SK-N-SH (cell line): ENCODE data around the gene DGKI. TPM values are rescaled to one million over a fixed set of nuclear protein-coding genes. Genes with fewer than 3 reads are reported as not detected.

Experiments
- CTCF ChIA-PET: fragments of 300-600, 350-600 bp; formaldehyde crosslinking; extraction: SDS; loops from one replicate; lab custom pipeline; 2021; lab: Yijun Ruan, JAX
- POLR2A ChIA-PET: fragments of 350-600 bp; sonication (Branson Sonifier 250); formaldehyde crosslinking; extraction: SDS; loops from one replicate; lab custom pipeline; 2020; ENCODE audit warnings: antibody characterized with exemption, inconsistent platforms; lab: Yijun Ruan, JAX
- DNase-seq: peaks from one replicate; pipeline ENCODE4 v3.0.0; 2012
- H2AFZ ChIP-seq: fragments of 200-600 bp; sonication (generic); 2 replicates; pipeline ENCODE4 v1.8.1; 2016; ENCODE audit warnings: antibody characterized with exemption, mild to moderate bottlenecking, low read depth
- H3F3A ChIP-seq: fragments of 200-600 bp; sonication (generic); replicated peaks from 2 replicates; pipeline ENCODE3; 2016; ENCODE audit warnings: antibody characterized with exemption, mild to moderate bottlenecking; ENCODE audit not compliant: insufficient read depth
- H3K27ac ChIP-seq, 2 experiments: fragments of 200-500 bp in 1 of 2; fragments of 200-600 bp in 1 of 2; sonication (Bioruptor generic) in 1 of 2; sonication (generic), shearing (Covaris generic) in 1 of 2; 2 replicates each; pipeline versions ENCODE4 v1.5.1 to v1.6.1; 2014 to 2016; ENCODE audit warnings: low read depth in 2 of 2, inconsistent platforms in 1 of 2, low read length in 1 of 2, mild to moderate bottlenecking in 1 of 2, mixed read lengths in 1 of 2
- H3K27me3 ChIP-seq: fragments of 200-600 bp; sonication (generic), shearing (Covaris generic); 2 replicates; pipeline ENCODE4 v1.6.1; 2016; ENCODE audit warnings: mixed run types; ENCODE audit not compliant: insufficient read depth
- H3K36me3 ChIP-seq, 2 experiments: fragments of 200-500 bp in 1 of 2; fragments of 200-600 bp in 1 of 2; sonication (Bioruptor generic) in 1 of 2; sonication (generic) in 1 of 2; replicated peaks in 1 of 2; 2 replicates each; pipeline versions ENCODE3 to v1.5.1; 2014 to 2016; ENCODE audit warnings: low read length in 1 of 2, mild to moderate bottlenecking in 1 of 2; ENCODE audit not compliant: insufficient read depth in 2 of 2, control insufficient read depth in 1 of 2
- H3K4me1 ChIP-seq, 2 experiments: fragments of 200-500 bp in 1 of 2; fragments of 200-600 bp in 1 of 2; sonication (Bioruptor generic) in 1 of 2; sonication (generic), shearing (Covaris generic) in 1 of 2; 2 replicates each; pipeline versions ENCODE4 v1.5.1 to v1.6.1; 2014 to 2016; ENCODE audit warnings: low read depth in 1 of 2, low read length in 1 of 2, mixed run types in 1 of 2; ENCODE audit not compliant: insufficient read depth in 2 of 2, control insufficient read depth in 1 of 2
- H3K4me2 ChIP-seq: fragments of 200-600 bp; sonication (generic), shearing (Covaris generic); 2 replicates; pipeline ENCODE4 v1.6.1; 2017; ENCODE audit warnings: mixed run types
- H3K4me3 ChIP-seq, 2 experiments: fragments of 200-500 bp in 1 of 2; fragments of 200-600 bp in 1 of 2; sonication (Bioruptor generic) in 1 of 2; sonication (generic), shearing (Covaris generic) in 1 of 2; 2 replicates each; pipeline versions ENCODE4 v1.5.1 to v1.8.1; 2014 to 2016; ENCODE audit warnings: low read depth in 2 of 2, inconsistent platforms in 1 of 2, low read length in 1 of 2, mild to moderate bottlenecking in 1 of 2, mixed read lengths in 1 of 2, moderate library complexity in 1 of 2
- H3K79me2 ChIP-seq: fragments of 200-600 bp; sonication (generic); 2 replicates; pipeline ENCODE4 v1.8.1; 2017; ENCODE audit warnings: mild to moderate bottlenecking; ENCODE audit not compliant: insufficient read depth
- H3K9ac ChIP-seq: fragments of 200-600 bp; sonication (generic); 2 replicates; pipeline ENCODE4 v1.6.1; 2017; ENCODE audit warnings: mixed run types
- H3K9me2 ChIP-seq: fragments of 200-600 bp; sonication (generic); 2 replicates; pipeline ENCODE4 v1.6.1; 2017; ENCODE audit warnings: mixed run types
- H3K9me3 ChIP-seq: fragments of 200-600 bp; sonication (generic); 2 replicates; pipeline ENCODE4 v1.6.1; 2017; ENCODE audit warnings: mixed run types, mild to moderate bottlenecking, moderate library complexity
- H4K20me1 ChIP-seq: fragments of 200-600 bp; sonication (generic); 2 replicates; pipeline ENCODE4 v1.6.1; 2017; ENCODE audit warnings: mild to moderate bottlenecking, mixed run types; ENCODE audit not compliant: insufficient read depth
- CHD2 ChIP-seq: fragments of 150-350 bp; IDR thresholded peaks from 2 replicates; pipeline ENCODE4 v1.6.1; 2018; ENCODE audit warnings: low read length; ENCODE audit not compliant: partially characterized antibody
- ELF1 ChIP-seq: IDR thresholded peaks from 2 replicates; pipeline ENCODE4 v1.4.0; 2012
- FOSL2 ChIP-seq: IDR thresholded peaks from 2 replicates; pipeline ENCODE4 v1.4.0; 2012; ENCODE audit warnings: low read depth, mild to moderate bottlenecking, moderate library complexity, borderline replicate concordance
- FOXJ3 ChIP-seq: sonication (generic); formaldehyde crosslinking; IDR thresholded peaks from 2 replicates; pipeline ENCODE4 v1.5.1; 2020; ENCODE audit warnings: mild to moderate bottlenecking, missing genetic modification reagents
- FOXM1 ChIP-seq: IDR thresholded peaks from 2 replicates; pipeline ENCODE4 v1.4.0; 2012; ENCODE audit warnings: low read depth, mild to moderate bottlenecking
- JUND ChIP-seq: IDR thresholded peaks from 2 replicates; pipeline ENCODE4 v1.4.0; 2012
- MAX ChIP-seq: IDR thresholded peaks from 2 replicates; pipeline ENCODE4 v1.4.0; 2012; ENCODE audit warnings: low read depth
- NFIC ChIP-seq: IDR thresholded peaks from 2 replicates; pipeline ENCODE4 v1.4.0; 2012; ENCODE audit warnings: borderline replicate concordance
- POLR2AphosphoS5 ChIP-seq: IDR thresholded peaks from 2 replicates; pipeline ENCODE4 v1.6.1; 2012; ENCODE audit warnings: low read depth, low read length
- RXRA ChIP-seq: IDR thresholded peaks from 2 replicates; pipeline ENCODE4 v1.4.0; 2012; ENCODE audit warnings: low read depth, mild to moderate bottlenecking, borderline replicate concordance
- SIN3A ChIP-seq: IDR thresholded peaks from 2 replicates; pipeline ENCODE4 v1.6.1; 2012; ENCODE audit warnings: low read depth, mild to moderate bottlenecking, low read length, moderate library complexity, borderline replicate concordance
- TCF12 ChIP-seq: IDR thresholded peaks from 2 replicates; pipeline ENCODE4 v1.4.0; 2012
- YY1 ChIP-seq: IDR thresholded peaks from 2 replicates; pipeline ENCODE4 v1.4.0; 2012; ENCODE audit warnings: low read depth, mild to moderate bottlenecking
- WGBS: methylation state at CpG from one replicate; pipeline ENCODE4 v1.1.6; 2017; ENCODE audit warnings: low lambda C conversion rate; 5-methylcytosine and 5-hydroxymethylcytosine counted together
- polyA plus RNA-seq, 3 experiments: library from polyadenylated mRNA; depleted of rRNA; stranded (reverse); fragments of >200 nt; gene quantifications; 2 replicates each; pipeline ENCODE4 v1.2.3, GENCODE V29; 2012
- TF ChIP-seq, protein P1 (sequence below): IDR thresholded peaks from 2 replicates; pipeline ENCODE4 v1.4.0; 2012; ENCODE audit warnings: low read depth, borderline replicate concordance

DGKI gene
- polyA plus RNA-seq, 1 of the 3 experiments (the other 2 are of a cell fraction), result 1.3 TPM

DNA sequence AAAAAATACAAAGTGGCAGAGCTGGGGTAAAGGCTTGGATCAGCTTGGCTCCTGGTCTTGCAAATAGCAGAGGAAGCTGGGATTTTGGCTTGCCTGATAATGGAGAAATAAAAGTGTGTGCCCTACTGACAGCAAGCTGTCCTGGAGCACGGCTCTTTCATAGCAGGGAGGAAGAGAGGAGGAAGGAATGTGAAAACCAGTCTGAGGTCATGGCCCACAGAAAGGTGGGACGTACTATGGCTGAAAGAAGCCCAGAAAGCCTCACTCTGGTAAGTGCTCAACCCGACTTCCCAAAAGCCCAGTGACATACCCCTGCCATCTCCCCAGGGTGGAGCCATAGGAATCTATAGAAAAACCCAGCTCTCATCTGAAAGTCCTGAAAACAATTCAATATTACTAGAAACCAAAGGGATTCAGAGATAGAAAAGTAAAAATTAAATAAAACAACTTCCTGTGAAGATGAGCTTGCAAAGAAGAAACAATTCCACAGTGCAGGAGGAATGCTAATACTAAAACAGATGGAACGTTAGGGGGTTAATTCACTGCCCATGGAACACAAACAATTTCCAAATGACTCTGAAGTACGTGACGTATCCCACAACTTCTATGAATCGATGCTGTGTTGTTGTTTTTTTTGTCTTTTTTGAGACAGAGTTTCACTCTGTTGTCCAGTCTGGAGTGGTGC, 256.6 kb downstream of the DGKI start:
- peaks cover 4% of the 10 kb centered on the region for H3F3A ChIP-seq
- H3K36me3 ChIP-seq, result no peaks in the 10 kb centered on the region
- peaks cover 0 to 13% of the 10 kb centered on the region in 2 experiments; a peak in 3 of 4 replicates for H3K4me1 ChIP-seq
- no peak for DNase-seq
- H2AFZ ChIP-seq, result no peak overlapping the region
- no peaks in the 10 kb centered on the region for H3K79me2 ChIP-seq
- no peak overlapping the region for H3K4me2 ChIP-seq
- no peak for TF ChIP-seq FOXJ3 (CRISPR knock-in tag)
- no peak for TF ChIP-seq FOXM1
- no peak for TF ChIP-seq SIN3A
- no peak for TF ChIP-seq POLR2AphosphoS5
- no peak for TF ChIP-seq ELF1
- no peak for TF ChIP-seq JUND
- no peak for TF ChIP-seq NFIC
- no peak for TF ChIP-seq YY1
- TF ChIP-seq FOSL2, result no peak
- ChIA-PET POLR2A (interaction anchor here (0.7 to 0.9 kb wide), 2 partner anchors 11 to 202 kb away, joined by 4 to 6 read pairs; no protein-coding TSS in a partner anchor), CTCF (interaction anchor here (0.8 to 7.0 kb wide), 9 partner anchors 10 to 712 kb away, joined by 3 to 117 read pairs (median 17); no protein-coding TSS in a partner anchor)
- H3K9me2 ChIP-seq, result no peaks in the 10 kb centered on the region
- H3K4me3 ChIP-seq, result no peak overlapping the region
- H3K27ac ChIP-seq, result no peak overlapping the region
- no peaks in the 10 kb centered on the region for H4K20me1 ChIP-seq
- WGBS, result 92% methylated on average over 7 of the region's 7 CpGs
- H3K9ac ChIP-seq, result no peak overlapping the region
- no peaks in the 10 kb centered on the region for H3K27me3 ChIP-seq
- no peaks in the 10 kb centered on the region for H3K9me3 ChIP-seq

- peaks cover 0 to 13% of the 10 kb centered on the region in 2 experiments; a peak in 3 of 4 replicates for H3K4me1 ChIP-seq
- H2AFZ ChIP-seq, result no peak overlapping the region
- peaks cover 8 to 21% of the 10 kb centered on the region in 2 experiments for H3K36me3 ChIP-seq
- no peak overlapping the region for H3K9ac ChIP-seq
- POLR2A ChIA-PET, result no interaction called here
- no peak for DNase-seq
- no peak overlapping the region for H3K4me2 ChIP-seq
- 93% methylated on average over 5 of the region's 5 CpGs for WGBS
- no peaks in the 10 kb centered on the region for H3K27me3 ChIP-seq
- H3K9me3 ChIP-seq, result no peaks in the 10 kb centered on the region
- TF ChIP-seq MAX (no peak), SIN3A (no peak), TCF12 (no peak), NFIC (no peak), FOXJ3 (CRISPR knock-in tag) (no peak), CHD2 (no peak), RXRA (no peak), FOSL2 (no peak)
- TF ChIP-seq, protein P1, sequence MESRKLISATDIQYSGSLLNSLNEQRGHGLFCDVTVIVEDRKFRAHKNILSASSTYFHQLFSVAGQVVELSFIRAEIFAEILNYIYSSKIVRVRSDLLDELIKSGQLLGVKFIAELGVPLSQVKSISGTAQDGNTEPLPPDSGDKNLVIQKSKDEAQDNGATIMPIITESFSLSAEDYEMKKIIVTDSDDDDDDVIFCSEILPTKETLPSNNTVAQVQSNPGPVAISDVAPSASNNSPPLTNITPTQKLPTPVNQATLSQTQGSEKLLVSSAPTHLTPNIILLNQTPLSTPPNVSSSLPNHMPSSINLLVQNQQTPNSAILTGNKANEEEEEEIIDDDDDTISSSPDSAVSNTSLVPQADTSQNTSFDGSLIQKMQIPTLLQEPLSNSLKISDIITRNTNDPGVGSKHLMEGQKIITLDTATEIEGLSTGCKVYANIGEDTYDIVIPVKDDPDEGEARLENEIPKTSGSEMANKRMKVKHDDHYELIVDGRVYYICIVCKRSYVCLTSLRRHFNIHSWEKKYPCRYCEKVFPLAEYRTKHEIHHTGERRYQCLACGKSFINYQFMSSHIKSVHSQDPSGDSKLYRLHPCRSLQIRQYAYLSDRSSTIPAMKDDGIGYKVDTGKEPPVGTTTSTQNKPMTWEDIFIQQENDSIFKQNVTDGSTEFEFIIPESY, result no peak
- TF ChIP-seq, all 33 proteins: peak for 0
- H3K4me3 ChIP-seq, result no peak overlapping the region
- CTCF ChIA-PET, result interaction anchor here (1.4 to 2.3 kb wide), 2 partner anchors 133 to 418 kb away, joined by 8 read pairs; no protein-coding TSS in a partner anchor
- H3K79me2 ChIP-seq, result no peaks in the 10 kb centered on the region
- H3K9me2 ChIP-seq, result no peaks in the 10 kb centered on the region
- peaks cover 4% of the 10 kb centered on the region for H3F3A ChIP-seq
- H4K20me1 ChIP-seq, result no peaks in the 10 kb centered on the region
- H3K27ac ChIP-seq, result no peak overlapping the region
Measured at GRCh38 chr7:137587326-137587725, 259.4 kb downstream of the DGKI start.
